Measurements from ENCODE around the gene IL19. TPM values are rescaled to one million over a fixed set of nuclear protein-coding genes. Genes with fewer than 3 reads are reported as not detected.
"Not testable (repeated sequence)": the region's sequence is repeated elsewhere in the genome, so short reads cannot be mapped to it uniquely, and the experiment has no call there.

Gene IL19
- total RNA-seq, 2 experiments from 2014 or later: not detected

DNA sequence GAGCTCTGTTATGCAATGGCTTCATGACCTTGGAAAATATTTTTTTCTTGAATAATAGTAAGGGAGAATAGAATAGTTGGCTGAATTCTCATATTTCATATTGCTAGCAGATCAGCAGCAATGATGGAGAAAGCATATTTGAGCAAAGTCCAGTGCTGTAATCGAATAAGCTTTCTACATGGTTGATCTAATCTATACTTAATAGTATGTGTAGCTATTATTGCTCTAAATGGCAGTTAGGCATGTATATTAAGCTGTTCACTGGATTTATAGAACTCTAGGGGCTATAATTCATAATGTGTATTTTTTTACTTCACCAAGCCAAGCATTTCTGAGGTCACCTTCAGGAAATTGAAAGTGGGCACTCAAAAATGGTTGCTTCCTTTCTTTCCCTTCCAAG lies 10.0 kb upstream of the IL19 start:
- H3K36me3 ChIP-seq (ENCODE audit: insufficient read depth, low read length): no peaks in the 10 kb centered on the region
- no peak for TF ChIP-seq CTCF (conservative IDR thresholded peaks at IDR 0.05; ENCODE audit: low read length)
- no peak for TF ChIP-seq EZH2phosphoT487 (IDR thresholded peaks at IDR 0.05; ENCODE audit: borderline replicate concordance, low read depth, low read length)
- POLR2A ChIA-PET: interaction anchor here (0.6 to 2.2 kb wide), 3 partner anchors 9 to 35 kb away, joined by 3 to 5 read pairs (median 4); no protein-coding TSS in a partner anchor
- no peaks in the 10 kb centered on the region for H3K9me3 ChIP-seq (ENCODE audit: low read length)
- H3K4me2 ChIP-seq (ENCODE audit: low read length): no peak overlapping the region
- no peak for DNase-seq (ENCODE audit: low spot score)
- H2AFZ ChIP-seq (ENCODE audit: low read length): no peak overlapping the region
- CTCF ChIA-PET (ENCODE audit: unreplicated experiment): interaction anchor here (0.7 kb wide), 1 partner anchor 9 kb away, joined by 3 read pairs; no protein-coding TSS in a partner anchor
- intact Hi-C loops (cut with micrococcal nuclease; ENCODE audit: unreplicated experiment): no loop called here
- H3K9me2 ChIP-seq (ENCODE audit: insufficient read depth, low read length): no peaks in the 10 kb centered on the region
- BruUV-seq (replicated peaks): no TSS peak
- H3K4me1 ChIP-seq (ENCODE audit: insufficient read depth, low read length, poor library complexity, severe bottlenecking): peaks cover 9% of the 10 kb centered on the region
- H3K4me3 ChIP-seq (ENCODE audit: low read depth, low read length, poor library complexity, severe bottlenecking): no peak overlapping the region
- no peak overlapping the region for H3K27ac ChIP-seq (ENCODE audit: low read depth, low read length, poor library complexity, severe bottlenecking)
- H4K20me1 ChIP-seq (ENCODE audit: insufficient read depth, low read length): no peaks in the 10 kb centered on the region
- no peaks in the 10 kb centered on the region for H3K79me2 ChIP-seq (ENCODE audit: insufficient read depth, low read depth, low read length)

DNA sequence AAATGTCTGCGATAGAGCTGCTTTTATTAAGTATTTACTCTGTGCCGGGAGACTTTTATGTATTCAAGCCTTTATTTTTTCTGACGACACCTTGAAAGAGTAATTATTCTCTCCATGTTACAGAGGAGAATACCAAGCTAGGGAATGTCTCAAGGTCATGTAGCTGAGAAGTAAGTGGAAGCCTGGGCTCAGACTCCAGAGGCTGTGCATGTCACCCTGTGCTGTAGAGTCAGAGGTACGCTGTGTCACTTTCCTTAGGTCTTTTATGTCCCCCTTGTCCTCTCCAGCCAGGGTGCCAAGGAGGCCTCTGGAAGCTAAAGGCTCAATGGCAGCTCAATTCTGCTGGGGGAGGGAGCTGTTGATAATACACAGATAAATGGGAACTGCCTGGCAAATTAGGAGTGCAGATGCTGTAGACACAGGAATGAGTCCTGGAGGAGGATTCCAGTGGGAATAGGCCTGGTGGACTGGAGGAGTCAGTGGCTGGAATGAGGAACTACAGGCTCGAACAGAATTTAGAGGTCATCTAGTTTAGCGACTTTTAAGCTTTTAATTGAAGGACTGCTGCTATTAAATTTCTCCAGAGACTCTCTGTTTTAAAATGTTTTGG lies 9.3 kb upstream of the IL19 start:
- no peak overlapping the region for H2AFZ ChIP-seq (ENCODE audit: low read length)
- H3K9me2 ChIP-seq (ENCODE audit: insufficient read depth, low read length): no peaks in the 10 kb centered on the region
- no peaks in the 10 kb centered on the region for H3K9me3 ChIP-seq (ENCODE audit: low read length)
- intact Hi-C loops (cut with micrococcal nuclease; ENCODE audit: unreplicated experiment): no loop called here
- H3K36me3 ChIP-seq (ENCODE audit: insufficient read depth, low read length): no peaks in the 10 kb centered on the region
- no peak overlapping the region for H3K4me3 ChIP-seq (ENCODE audit: low read depth, low read length, poor library complexity, severe bottlenecking)
- DNase-seq (ENCODE audit: low spot score): no peak
- CTCF ChIA-PET (ENCODE audit: unreplicated experiment): interaction anchor here (0.7 kb wide), 1 partner anchor 8 kb away, joined by 3 read pairs; no protein-coding TSS in a partner anchor
- no TSS peak for BruUV-seq (replicated peaks)
- no peaks in the 10 kb centered on the region for H4K20me1 ChIP-seq (ENCODE audit: insufficient read depth, low read length)
- no peak overlapping the region for H3K4me2 ChIP-seq (ENCODE audit: low read length)
- H3K27ac ChIP-seq (ENCODE audit: low read depth, low read length, poor library complexity, severe bottlenecking): no peak overlapping the region
- TF ChIP-seq EZH2phosphoT487 (IDR thresholded peaks at IDR 0.05; ENCODE audit: borderline replicate concordance, low read depth, low read length): no peak
- no peak for TF ChIP-seq CTCF (conservative IDR thresholded peaks at IDR 0.05; ENCODE audit: low read length)
- H3K79me2 ChIP-seq (ENCODE audit: insufficient read depth, low read depth, low read length): no peaks in the 10 kb centered on the region
- POLR2A ChIA-PET: interaction anchor here (0.6 to 2.2 kb wide), 4 partner anchors 14 to 112 kb away, joined by 3 to 5 read pairs (median 4); no protein-coding TSS in a partner anchor
- H3K4me1 ChIP-seq (ENCODE audit: insufficient read depth, low read length, poor library complexity, severe bottlenecking): peaks cover 9% of the 10 kb centered on the region

- intact Hi-C loops (cut with micrococcal nuclease; ENCODE audit: unreplicated experiment); H3K4me2 ChIP-seq (ENCODE audit: low read length); DNase-seq (ENCODE audit: low spot score); H4K20me1 ChIP-seq (ENCODE audit: insufficient read depth, low read length); H3K4me1 ChIP-seq (ENCODE audit: insufficient read depth, low read length, poor library complexity, severe bottlenecking); H3K27ac ChIP-seq (ENCODE audit: low read depth, low read length, poor library complexity, severe bottlenecking); H3K9me2 ChIP-seq (ENCODE audit: insufficient read depth, low read length); CTCF ChIA-PET (ENCODE audit: unreplicated experiment); H3K4me3 ChIP-seq (ENCODE audit: low read depth, low read length, poor library complexity, severe bottlenecking); H3K36me3 ChIP-seq (ENCODE audit: insufficient read depth, low read length); H2AFZ ChIP-seq (ENCODE audit: low read length); BruUV-seq (replicated peaks); H3K79me2 ChIP-seq (ENCODE audit: insufficient read depth, low read depth, low read length); H3K9me3 ChIP-seq (ENCODE audit: low read length): not testable (repeated sequence)
- POLR2A ChIA-PET: interaction anchor here (0.6 kb wide), 1 partner anchor 409 kb away, joined by 5 read pairs; no protein-coding TSS in a partner anchor
These were observed 7.7 kb upstream of the IL19 start for GRCh38 chr1:206762741-206763364.

- H3K9me3 ChIP-seq (ENCODE audit: low read length); intact Hi-C loops (cut with micrococcal nuclease; ENCODE audit: unreplicated experiment); H3K27ac ChIP-seq (ENCODE audit: low read depth, low read length, poor library complexity, severe bottlenecking); H3K36me3 ChIP-seq (ENCODE audit: insufficient read depth, low read length); H3K4me3 ChIP-seq (ENCODE audit: low read depth, low read length, poor library complexity, severe bottlenecking); H3K4me1 ChIP-seq (ENCODE audit: insufficient read depth, low read length, poor library complexity, severe bottlenecking); DNase-seq (ENCODE audit: low spot score); H4K20me1 ChIP-seq (ENCODE audit: insufficient read depth, low read length); H3K4me2 ChIP-seq (ENCODE audit: low read length); BruUV-seq (replicated peaks); H3K79me2 ChIP-seq (ENCODE audit: insufficient read depth, low read depth, low read length); H2AFZ ChIP-seq (ENCODE audit: low read length); H3K9me2 ChIP-seq (ENCODE audit: insufficient read depth, low read length): not testable (repeated sequence)
- POLR2A ChIA-PET: interaction anchor here (0.7 to 1.6 kb wide), 4 partner anchors 8 to 26 kb away, joined by 3 to 7 read pairs (median 5); no protein-coding TSS in a partner anchor
- CTCF ChIA-PET (ENCODE audit: unreplicated experiment): interaction anchor here (0.8 kb wide), 1 partner anchor 9 kb away, joined by 6 read pairs; no protein-coding TSS in a partner anchor
These were observed 4.8 kb upstream of the IL19 start for GRCh38 chr1:206765771-206766170.

Data from OCI-LY7 (cell line).